Breast epithelium (tissue), 4 donors: ENCODE measurements around the gene TMCC3. TPM values are rescaled to one million over a fixed set of nuclear protein-coding genes. Genes with fewer than 3 reads are reported as not detected.
A peak's percentile ranks its signal among the peaks of the same experiment; 100 is the strongest.

Experiments used
- DNase-seq, 2 donors: peaks; one replicate each; pipeline ENCODE4 v3.0.0-alpha.2; 2019; ENCODE audit warnings: low spot score in 2 of 2
- H3K27ac ChIP-seq, 2 donors: fragments of 200-600 bp; sonication (generic) in 1 of 2; one replicate each; pipeline ENCODE4 v1.5.1; 2016 to 2019; ENCODE audit warnings: mild to moderate bottlenecking in 1 of 2
- H3K27me3 ChIP-seq, 2 donors: fragments of 200-600 bp; sonication (generic) in 1 of 2; one replicate each; pipeline versions ENCODE4 v1.5.1 to v1.6.0; 2017 to 2019; ENCODE audit warnings: control low read depth in 1 of 2, mild to moderate bottlenecking in 1 of 2
- H3K36me3 ChIP-seq: fragments of 200-600 bp; one replicate; pipeline ENCODE4 v1.5.1; 2019
- H3K4me1 ChIP-seq, 2 donors: fragments of 200-600 bp; sonication (generic); one replicate each; pipeline ENCODE4 v1.5.1; 2016 to 2019; ENCODE audit warnings: control low read depth in 1 of 2
- H3K4me3 ChIP-seq, 3 donors: fragments of 200-600 bp; sonication (generic); 1 replicate in 2 of 3; 2 replicates in 1 of 3; pipeline ENCODE4 v1.5.1; 2016 to 2019; ENCODE audit warnings: mild to moderate bottlenecking in 3 of 3, moderate library complexity in 2 of 3
- H3K9me3 ChIP-seq, 2 donors: fragments of 200-600 bp; sonication (generic) in 1 of 2; one replicate each; pipeline ENCODE4 v1.5.1; 2016 to 2019; ENCODE audit warnings: control low read depth in 1 of 2
- CTCF ChIP-seq, 3 donors: fragments of 450-650 bp; IDR thresholded peaks; one replicate each; pipeline ENCODE4 v1.5.1; 2016 to 2017; ENCODE audit warnings: antibody characterized with exemption in 3 of 3, mild to moderate bottlenecking in 3 of 3, moderate library complexity in 3 of 3
- POLR2A ChIP-seq: fragments of 450-650 bp; IDR thresholded peaks from one replicate; pipeline ENCODE4 v1.6.1; 2016; ENCODE audit warnings: antibody characterized with exemption, mild to moderate bottlenecking, moderate library complexity
- POLR2AphosphoS5 ChIP-seq, 3 donors: sonication (generic); formaldehyde crosslinking; IDR thresholded peaks; one replicate each; pipeline ENCODE4 v1.6.1; 2017; ENCODE audit warnings: antibody characterized with exemption in 3 of 3
- intact Hi-C: fragments of 100-400 bp; cut with DNase I; formaldehyde crosslinking; loops from one replicate; pipeline ENCODE4 v1.15.1; 2023; ENCODE audit warnings: low total_unique reads
- total RNA-seq, 3 donors: library from RNA; depleted of rRNA; stranded (reverse); fragments of >200 nt; gene quantifications; one replicate each; pipeline ENCODE4 v1.1.0, GENCODE V29; 2016

Gene TMCC3
- total RNA-seq, 3 donors from 2014 or later: 8.3 to 17.0 (median 8.9) TPM

GRCh38 chr12:94656556-94656955 lies 6.2 kb upstream of the TMCC3 start:
- Histone ChIP-seq H3K36me3 (no peaks in the 10 kb centered on the region), H3K9me3 (no peaks in the 10 kb centered on the region), H3K4me1 (no peaks in the 10 kb centered on the region), H3K27me3 (no peaks in the 10 kb centered on the region), H3K4me3 (no peak overlapping the region), H3K27ac (no peak overlapping the region)
- intact Hi-C loops: no loop called here
- DNase-seq: no peak
- TF ChIP-seq CTCF (IDR thresholded peaks at IDR 0.05): no peak
- TF ChIP-seq POLR2A: no peak
- TF ChIP-seq POLR2AphosphoS5 (IDR thresholded peaks at IDR 0.05): no peak

GRCh38 chr12:94649349-94650142 lies 811 bp downstream of the TMCC3 start:
- no peaks in the 10 kb centered on the region for H3K4me1 ChIP-seq
- TF ChIP-seq POLR2AphosphoS5 (IDR thresholded peaks at IDR 0.05) (peak in 1 of 3 donors; percentile 11), CTCF (IDR thresholded peaks at IDR 0.05) (peak in 1 of 3 donors; percentile 42), POLR2A (no peak)
- DNase-seq: peak in 1 of 2 donors; percentile 60
- H3K36me3 ChIP-seq: no peaks in the 10 kb centered on the region
- intact Hi-C loops: no loop called here
- H3K27me3 ChIP-seq: no peaks in the 10 kb centered on the region
- no peaks in the 10 kb centered on the region for H3K9me3 ChIP-seq
- H3K4me3 ChIP-seq: peak overlapping the region; percentile 75 to 85 (median 79)
- H3K27ac ChIP-seq: peak overlapping the region; percentile 75 to 84

- Histone ChIP-seq H3K27ac (no peak overlapping the region), H3K27me3 (no peaks in the 10 kb centered on the region), H3K9me3 (no peaks in the 10 kb centered on the region), H3K4me1 (no peaks in the 10 kb centered on the region), H3K36me3 (no peaks in the 10 kb centered on the region), H3K4me3 (peak overlapping the region; percentile 75 to 85 (median 79))
- DNase-seq: no peak
- TF ChIP-seq POLR2AphosphoS5 (IDR thresholded peaks at IDR 0.05) (no peak), CTCF (IDR thresholded peaks at IDR 0.05) (no peak), POLR2A (no peak)
- intact Hi-C loops: no loop called here
These were observed 1.8 kb downstream of the TMCC3 start for GRCh38 chr12:94648578-94648977.

GRCh38 chr12:94644141-94644979 lies 6.0 kb downstream of the TMCC3 start:
- no peak for DNase-seq
- no peaks in the 10 kb centered on the region for H3K4me1 ChIP-seq
- H3K27me3 ChIP-seq: no peaks in the 10 kb centered on the region
- no peaks in the 10 kb centered on the region for H3K36me3 ChIP-seq
- no peak overlapping the region for H3K27ac ChIP-seq
- H3K9me3 ChIP-seq: no peaks in the 10 kb centered on the region
- no peak overlapping the region for H3K4me3 ChIP-seq
- TF ChIP-seq POLR2AphosphoS5 (IDR thresholded peaks at IDR 0.05): no peak
- no peak for TF ChIP-seq CTCF (IDR thresholded peaks at IDR 0.05)
- TF ChIP-seq POLR2A: no peak
- intact Hi-C loops: no loop called here

GRCh38 chr12:94643606-94644005 lies 6.8 kb downstream of the TMCC3 start:
- no peak for TF ChIP-seq CTCF (IDR thresholded peaks at IDR 0.05)
- TF ChIP-seq POLR2A: no peak
- TF ChIP-seq POLR2AphosphoS5 (IDR thresholded peaks at IDR 0.05): no peak
- H3K4me1 ChIP-seq: no peaks in the 10 kb centered on the region
- no peak overlapping the region for H3K4me3 ChIP-seq
- intact Hi-C loops: no loop called here
- no peak overlapping the region for H3K27ac ChIP-seq
- H3K9me3 ChIP-seq: no peaks in the 10 kb centered on the region
- no peaks in the 10 kb centered on the region for H3K36me3 ChIP-seq
- no peaks in the 10 kb centered on the region for H3K27me3 ChIP-seq
- no peak for DNase-seq
